VCaP (cell line): ENCODE measurements around the gene SETD7.

ENCODE experiments used
- H3K27ac ChIP-seq: fragments of 450-650 bp; 2 replicates; pipeline ENCODE4 v1.5.1; 2017
- TF ChIP-seq, protein P1 (sequence below): fragments of 450-650 bp; conservative IDR thresholded peaks from 2 replicates; pipeline ENCODE4 v1.5.1; 2017; ENCODE audit warnings: mild to moderate bottlenecking, moderate library complexity

The SETD7 gene

DNA sequence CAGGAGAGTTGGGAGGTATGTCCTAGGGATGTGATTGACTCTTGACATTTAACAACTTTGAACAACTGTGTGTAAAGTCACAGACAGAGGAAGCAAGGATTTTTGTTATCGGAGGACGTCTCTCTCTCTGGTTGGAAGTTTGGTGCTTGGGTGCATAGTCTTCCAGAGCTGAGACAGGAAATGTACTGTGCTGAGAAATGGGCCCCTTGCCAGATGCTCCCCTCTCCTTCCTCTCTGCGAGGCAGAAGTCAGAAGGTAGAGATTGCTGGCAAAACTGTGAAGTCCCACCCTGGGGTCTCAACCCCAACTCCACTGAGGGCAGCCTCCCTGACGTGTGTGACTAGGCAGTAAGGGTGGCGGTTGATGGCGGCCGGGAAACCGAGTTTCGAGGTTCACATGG, 49.2 kb downstream of the SETD7 start:
- TF ChIP-seq, protein P1, sequence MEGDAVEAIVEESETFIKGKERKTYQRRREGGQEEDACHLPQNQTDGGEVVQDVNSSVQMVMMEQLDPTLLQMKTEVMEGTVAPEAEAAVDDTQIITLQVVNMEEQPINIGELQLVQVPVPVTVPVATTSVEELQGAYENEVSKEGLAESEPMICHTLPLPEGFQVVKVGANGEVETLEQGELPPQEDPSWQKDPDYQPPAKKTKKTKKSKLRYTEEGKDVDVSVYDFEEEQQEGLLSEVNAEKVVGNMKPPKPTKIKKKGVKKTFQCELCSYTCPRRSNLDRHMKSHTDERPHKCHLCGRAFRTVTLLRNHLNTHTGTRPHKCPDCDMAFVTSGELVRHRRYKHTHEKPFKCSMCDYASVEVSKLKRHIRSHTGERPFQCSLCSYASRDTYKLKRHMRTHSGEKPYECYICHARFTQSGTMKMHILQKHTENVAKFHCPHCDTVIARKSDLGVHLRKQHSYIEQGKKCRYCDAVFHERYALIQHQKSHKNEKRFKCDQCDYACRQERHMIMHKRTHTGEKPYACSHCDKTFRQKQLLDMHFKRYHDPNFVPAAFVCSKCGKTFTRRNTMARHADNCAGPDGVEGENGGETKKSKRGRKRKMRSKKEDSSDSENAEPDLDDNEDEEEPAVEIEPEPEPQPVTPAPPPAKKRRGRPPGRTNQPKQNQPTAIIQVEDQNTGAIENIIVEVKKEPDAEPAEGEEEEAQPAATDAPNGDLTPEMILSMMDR, result no peak
- no peak overlapping the region for H3K27ac ChIP-seq

DNA sequence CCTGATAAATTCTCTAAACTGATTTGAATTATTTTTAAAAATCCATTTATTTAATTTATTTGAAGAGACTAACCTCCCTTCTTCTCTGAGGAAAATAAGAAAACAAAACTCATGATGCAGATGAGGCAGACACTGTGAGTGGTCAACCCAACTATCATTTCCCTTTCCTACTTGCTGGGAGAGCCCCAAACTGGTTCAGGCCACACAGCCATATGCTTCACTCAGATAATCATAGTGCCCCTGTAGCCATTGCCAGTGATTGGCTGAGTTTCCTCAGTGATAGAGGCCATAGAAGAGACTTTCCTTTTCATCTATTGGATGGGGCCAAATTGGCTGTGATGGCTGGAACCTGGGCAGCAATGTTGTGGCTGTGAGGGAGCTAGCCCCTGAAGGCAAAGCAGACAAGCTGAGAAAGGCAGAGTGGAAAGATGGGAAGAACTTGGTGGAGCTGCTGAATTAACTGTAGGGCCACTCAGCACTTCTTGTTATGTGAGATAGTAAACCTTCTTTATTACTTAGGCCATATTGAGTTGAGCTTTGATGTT, 52.3 kb downstream of the SETD7 start:
- H3K27ac ChIP-seq, result no peak overlapping the region
- TF ChIP-seq, protein P1, result no peak

DNA sequence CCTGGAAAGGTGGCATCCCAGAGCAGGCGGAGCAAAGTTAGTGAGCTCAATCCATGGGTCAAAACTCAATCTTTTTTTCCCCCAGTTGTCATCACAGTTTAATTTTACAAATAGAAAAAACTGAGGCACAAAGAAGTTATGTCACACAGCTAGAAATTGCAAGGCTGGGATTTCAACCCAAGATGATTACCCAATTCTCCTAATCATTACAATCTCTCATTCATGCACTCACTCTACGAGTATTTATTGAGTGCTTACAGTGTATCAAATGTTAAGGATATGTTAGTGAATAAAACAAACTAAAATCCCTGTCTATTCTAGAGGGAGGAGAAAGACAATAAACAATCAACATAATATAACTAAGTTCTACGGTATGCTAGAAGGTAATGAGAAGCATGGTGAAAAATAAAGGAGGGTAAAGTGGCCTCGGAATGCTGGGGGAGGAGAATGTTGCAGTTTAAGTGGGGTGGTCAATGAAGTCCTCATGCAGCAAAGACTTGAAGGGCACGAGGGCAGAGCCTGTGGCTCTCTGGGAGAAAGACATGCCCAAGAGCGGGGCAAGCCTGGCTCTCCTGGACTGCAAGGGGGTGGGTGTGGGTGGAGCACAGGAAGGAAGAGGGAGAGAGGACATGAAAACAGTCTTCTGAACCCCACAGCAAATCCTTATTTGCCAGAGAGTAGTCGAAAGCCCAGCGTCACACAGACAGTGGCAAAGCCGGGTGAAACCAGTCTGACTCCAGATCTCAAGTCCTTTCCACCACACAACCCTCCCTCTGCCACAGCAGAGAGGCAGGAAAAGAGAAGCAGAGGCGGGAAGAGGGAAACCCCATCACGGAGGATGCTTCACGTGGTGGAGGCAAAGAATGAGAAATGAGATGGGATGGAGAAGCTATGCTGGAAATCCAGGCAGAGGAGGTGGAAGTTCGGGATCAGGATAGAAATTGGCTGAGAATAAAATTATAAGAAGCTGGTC, 53.8 kb downstream of the SETD7 start:
- no peak overlapping the region for H3K27ac ChIP-seq
- TF ChIP-seq, protein P1, result no peak

DNA sequence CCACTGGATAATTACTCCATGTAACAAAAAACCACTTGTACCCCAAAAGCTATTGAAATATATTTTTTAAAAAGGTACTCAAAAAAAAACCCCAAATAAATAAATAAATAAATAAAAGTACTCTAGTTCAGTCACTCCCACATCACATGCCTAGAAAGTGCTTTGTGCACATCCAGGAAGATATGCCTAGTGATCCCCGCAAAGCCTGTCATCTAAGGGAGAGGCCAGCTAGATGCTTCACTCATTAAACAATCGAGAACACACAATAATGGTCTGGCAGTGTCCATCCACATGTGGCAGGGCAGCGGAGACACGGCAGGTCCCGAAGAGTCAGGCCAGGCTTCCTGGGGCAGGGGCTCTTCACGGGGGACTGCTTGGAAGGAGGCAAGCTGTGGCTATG, 54.5 kb downstream of the SETD7 start:
- TF ChIP-seq, protein P1, result no peak

DNA sequence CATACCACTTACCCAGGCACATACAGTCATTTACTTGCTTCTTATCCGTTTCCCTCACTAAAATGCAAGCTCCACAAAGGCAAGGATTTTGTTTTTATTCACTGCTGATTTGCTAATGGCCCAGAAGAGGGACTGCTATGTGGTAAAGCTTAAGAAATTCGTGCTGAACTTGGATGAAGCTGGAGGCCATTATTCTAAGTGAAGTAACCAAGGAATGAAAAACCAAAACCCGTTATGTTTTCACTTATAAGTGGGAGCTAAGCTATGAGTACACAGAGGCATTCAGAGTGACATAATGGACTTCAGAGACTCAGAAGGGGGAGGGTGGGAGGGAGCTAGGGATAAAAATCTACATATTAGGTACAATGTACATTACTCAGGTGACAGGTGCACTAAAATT, 54.9 kb downstream of the SETD7 start:
- H3K27ac ChIP-seq, result no peak overlapping the region
- TF ChIP-seq, protein P1, result no peak

More for the DNA sequence above, 54.5 kb downstream of the SETD7 start:
- no peak overlapping the region for H3K27ac ChIP-seq

DNA sequence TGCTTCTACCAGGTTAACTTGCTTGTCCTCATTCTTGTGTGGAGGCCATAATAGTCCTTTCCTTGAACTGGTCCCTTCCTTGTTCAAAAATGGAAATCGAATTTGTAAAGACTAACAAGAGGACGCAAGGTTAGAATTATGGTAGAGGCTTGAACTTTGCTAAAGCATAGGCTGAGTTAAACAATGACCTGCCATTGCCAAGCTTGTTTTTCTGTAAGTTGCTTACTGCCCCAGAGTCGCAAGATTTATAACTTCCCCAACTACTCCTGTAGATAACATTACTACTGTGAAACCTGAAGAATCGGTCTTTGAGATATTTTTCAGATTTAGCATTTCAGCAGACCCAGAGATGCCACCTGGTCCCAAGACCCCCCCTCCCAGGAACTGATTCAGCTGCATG, 56.8 kb downstream of the SETD7 start:
- TF ChIP-seq, protein P1, result no peak
- no peak overlapping the region for H3K27ac ChIP-seq

DNA sequence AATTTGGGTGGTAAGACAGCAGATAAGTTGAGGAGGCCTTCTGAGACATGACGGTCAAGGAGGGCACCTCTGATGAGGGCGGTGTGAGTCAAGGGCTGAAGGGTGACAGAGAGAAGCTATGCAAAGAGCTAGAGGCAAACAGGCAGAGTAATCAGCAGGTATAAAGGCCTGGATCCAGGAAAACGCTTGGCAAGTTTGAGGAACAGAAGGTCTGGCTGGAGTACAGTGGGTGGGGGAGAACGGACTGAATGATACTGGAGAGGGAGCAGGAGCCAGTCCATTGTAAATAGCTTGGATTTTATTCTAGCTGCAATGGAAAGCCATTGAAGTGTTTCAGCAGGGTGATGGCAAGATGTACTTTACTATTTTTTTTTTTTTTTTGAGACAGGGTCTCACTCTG, 62.8 kb downstream of the SETD7 start:
- TF ChIP-seq, protein P1, result no peak

More for the DNA sequence above, 62.8 kb downstream of the SETD7 start:
- H3K27ac ChIP-seq, result no peak overlapping the region
